Measurements from ENCODE around the gene C11orf86. TPM values are rescaled to one million over a fixed set of nuclear protein-coding genes. Genes with fewer than 3 reads are reported as not detected.
"Not testable (repeated sequence)": the region's sequence is repeated elsewhere in the genome, so short reads cannot be mapped to it uniquely, and the experiment has no call there.

Gene C11orf86
- total and polyA plus RNA-seq, 3 experiments from 2014 or later, result not detected

DNA sequence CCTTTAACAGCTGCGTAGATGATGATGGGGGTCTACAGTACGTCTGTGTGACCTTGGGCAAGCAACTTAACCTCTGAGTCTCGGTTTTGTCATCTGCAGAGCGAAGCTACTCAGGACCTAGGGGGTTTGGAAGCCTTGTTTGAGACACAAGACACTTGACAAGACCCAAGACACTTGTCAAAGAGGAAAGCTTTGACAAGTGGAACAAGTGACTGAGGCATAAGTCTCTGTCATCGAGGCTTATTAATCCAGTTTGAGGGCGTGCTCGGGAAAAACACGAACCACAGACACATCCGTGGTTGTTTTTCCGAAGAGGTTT is 16.2 kb upstream of the C11orf86 start:
- peak overlapping the region; percentile 81 to 97 (median 90) for H3K4me3 Mint-ChIP-seq
- CTCF ChIA-PET, result interaction anchor here (0.8 kb wide), 1 partner anchor 12 kb away, joined by 3 read pairs; no protein-coding TSS in a partner anchor
- Histone ChIP-seq H3K4me1 (ENCODE audit: insufficient read depth, low read length) (peaks cover 14% of the 10 kb centered on the region), H3K27ac (ENCODE audit: low read depth, low read length) (no peak overlapping the region), H3K9me3 (ENCODE audit: low read length) (no peaks in the 10 kb centered on the region), H3K27me3 (ENCODE audit: insufficient read depth, low read length, poor library complexity, severe bottlenecking) (no peaks in the 10 kb centered on the region), H3K4me3 (ENCODE audit: low read length) (peak overlapping the region; percentile 40), H3K36me3 (ENCODE audit: insufficient read depth, low read length) (no peaks in the 10 kb centered on the region)
- H3K4me1 Mint-ChIP-seq, result peaks cover 17 to 24% (median 21%) of the 10 kb centered on the region in 3 donors
- no peaks in the 10 kb centered on the region for H3K9me3 Mint-ChIP-seq
- POLR2A ChIA-PET, result interaction anchor here (0.6 to 1.6 kb wide), 3 partner anchors 9 to 670 kb away, joined by 3 read pairs; partner anchors contain the start of gene YIF1A
- DNase-seq, result peak in 1 of 5 donors; percentile 37
- peaks cover 0 to 1% of the 10 kb centered on the region in 2 donors for H3K27me3 Mint-ChIP-seq
- H3K27ac Mint-ChIP-seq, result peak overlapping the region; percentile 54 to 93 (median 86)
- H3K36me3 Mint-ChIP-seq, result peaks cover 0 to 2% (median 0%) of the 10 kb centered on the region in 3 donors

DNA sequence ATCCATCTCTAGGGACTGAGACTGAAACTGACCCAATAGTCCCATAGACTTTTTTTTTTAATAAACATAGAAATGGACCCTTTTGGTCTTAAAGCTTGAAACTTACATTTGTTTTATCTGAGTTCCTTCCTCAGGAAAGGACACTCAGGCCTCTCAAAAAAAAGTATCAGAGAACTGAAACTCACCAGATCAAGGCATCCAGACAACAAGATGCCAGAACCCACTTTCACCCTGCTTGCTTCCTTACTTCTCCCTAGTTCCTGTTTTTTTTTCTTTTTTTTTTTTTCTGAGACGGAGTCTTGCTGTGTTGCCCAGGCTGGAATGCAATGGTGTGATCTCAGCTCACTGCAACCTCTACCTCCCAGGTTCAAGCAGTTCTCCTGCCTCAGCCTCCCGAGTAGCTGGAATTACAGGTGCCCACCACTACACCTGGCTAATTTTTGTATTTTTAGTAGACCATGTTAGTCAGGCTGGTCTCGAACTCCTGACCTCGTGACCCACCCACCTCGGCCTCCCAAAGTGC is 13.4 kb upstream of the C11orf86 start:
- peaks cover 1 to 14% of the 10 kb centered on the region in 2 donors for H3K27me3 Mint-ChIP-seq
- H3K4me3 Mint-ChIP-seq; DNase-seq; H3K36me3 ChIP-seq (ENCODE audit: insufficient read depth, low read length); H3K27ac Mint-ChIP-seq; H3K9me3 ChIP-seq (ENCODE audit: low read length); CTCF ChIA-PET; POLR2A ChIA-PET; H3K27me3 ChIP-seq (ENCODE audit: insufficient read depth, low read length, poor library complexity, severe bottlenecking); H3K9me3 Mint-ChIP-seq; H3K4me3 ChIP-seq (ENCODE audit: low read length); H3K36me3 Mint-ChIP-seq; H3K27ac ChIP-seq (ENCODE audit: low read depth, low read length): not testable (repeated sequence)
- peaks cover 16 to 22% (median 20%) of the 10 kb centered on the region in 3 donors for H3K4me1 Mint-ChIP-seq
- H3K4me1 ChIP-seq (ENCODE audit: insufficient read depth, low read length), result peaks cover 14% of the 10 kb centered on the region

DNA sequence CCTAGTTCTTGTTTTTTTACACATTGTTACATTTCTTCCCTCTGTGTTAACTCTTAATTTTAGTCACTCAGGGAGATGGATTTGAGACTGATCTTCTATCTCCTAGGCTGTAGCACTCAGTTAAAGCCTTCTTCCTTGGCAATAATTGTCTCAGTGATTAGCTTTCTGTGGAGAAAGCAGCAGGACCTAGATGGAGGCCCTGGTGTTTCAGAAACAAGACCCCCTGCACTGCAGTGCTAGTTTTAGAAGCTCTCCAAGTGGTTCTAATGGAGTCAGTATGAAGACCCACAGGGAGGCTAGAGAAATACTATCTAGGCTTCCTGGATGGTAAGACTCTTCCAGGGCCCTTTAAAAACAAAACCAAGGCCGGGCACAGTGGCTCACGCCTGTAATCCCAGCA is 12.9 kb upstream of the C11orf86 start:
- H3K4me3 Mint-ChIP-seq, result no peak overlapping the region
- peaks cover 1 to 14% of the 10 kb centered on the region in 2 donors for H3K27me3 Mint-ChIP-seq
- no peaks in the 10 kb centered on the region for H3K27me3 ChIP-seq (ENCODE audit: insufficient read depth, low read length, poor library complexity, severe bottlenecking)
- H3K36me3 ChIP-seq (ENCODE audit: insufficient read depth, low read length), result no peaks in the 10 kb centered on the region
- no peaks in the 10 kb centered on the region for H3K9me3 ChIP-seq (ENCODE audit: low read length)
- H3K4me1 ChIP-seq (ENCODE audit: insufficient read depth, low read length), result peaks cover 14% of the 10 kb centered on the region
- no peak overlapping the region for H3K27ac ChIP-seq (ENCODE audit: low read depth, low read length)
- H3K27ac Mint-ChIP-seq, result no peak overlapping the region
- H3K4me1 Mint-ChIP-seq, result peaks cover 14 to 18% (median 16%) of the 10 kb centered on the region in 3 donors
- CTCF ChIA-PET, result no interaction called here
- H3K4me3 ChIP-seq (ENCODE audit: low read length), result no peak overlapping the region
- POLR2A ChIA-PET, result no interaction called here
- peaks cover 0 to 2% (median 0%) of the 10 kb centered on the region in 3 donors for H3K36me3 Mint-ChIP-seq
- H3K9me3 Mint-ChIP-seq, result no peaks in the 10 kb centered on the region
- DNase-seq, result no peak

DNA sequence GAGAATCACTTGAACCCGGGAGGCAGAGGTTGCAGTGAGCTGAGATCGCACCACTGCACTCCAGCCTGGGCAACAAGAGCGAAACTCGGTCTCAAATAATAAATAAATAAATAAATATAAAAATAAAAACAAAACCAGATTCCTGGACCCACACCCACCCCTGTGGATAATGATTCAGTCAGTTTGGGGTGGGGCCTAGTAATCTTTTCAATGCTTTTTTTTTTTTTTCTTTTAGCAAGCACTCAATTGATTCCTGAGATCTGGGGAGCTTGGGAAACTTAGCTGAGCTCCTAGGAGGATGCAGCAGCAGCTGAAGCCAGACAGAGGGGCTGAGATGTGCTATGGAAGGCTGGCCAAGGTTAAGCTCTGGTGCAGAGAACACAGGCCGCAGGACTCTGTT is 12.3 kb upstream of the C11orf86 start:
- Histone ChIP-seq H3K27ac (ENCODE audit: low read depth, low read length) (no peak overlapping the region), H3K9me3 (ENCODE audit: low read length) (no peaks in the 10 kb centered on the region), H3K4me3 (ENCODE audit: low read length) (no peak overlapping the region), H3K36me3 (ENCODE audit: insufficient read depth, low read length) (no peaks in the 10 kb centered on the region), H3K4me1 (ENCODE audit: insufficient read depth, low read length) (peaks cover 9% of the 10 kb centered on the region), H3K27me3 (ENCODE audit: insufficient read depth, low read length, poor library complexity, severe bottlenecking) (no peaks in the 10 kb centered on the region)
- ChIA-PET POLR2A (no interaction called here), CTCF (no interaction called here)
- Mint-ChIP-seq H3K4me1 (peaks cover 11 to 14% (median 13%) of the 10 kb centered on the region in 3 donors), H3K27ac (no peak overlapping the region), H3K27me3 (peaks cover 3 to 18% of the 10 kb centered on the region in 2 donors), H3K4me3 (no peak overlapping the region), H3K36me3 (peaks cover 0 to 2% (median 0%) of the 10 kb centered on the region in 3 donors), H3K9me3 (no peaks in the 10 kb centered on the region)
- DNase-seq, result no peak

DNA sequence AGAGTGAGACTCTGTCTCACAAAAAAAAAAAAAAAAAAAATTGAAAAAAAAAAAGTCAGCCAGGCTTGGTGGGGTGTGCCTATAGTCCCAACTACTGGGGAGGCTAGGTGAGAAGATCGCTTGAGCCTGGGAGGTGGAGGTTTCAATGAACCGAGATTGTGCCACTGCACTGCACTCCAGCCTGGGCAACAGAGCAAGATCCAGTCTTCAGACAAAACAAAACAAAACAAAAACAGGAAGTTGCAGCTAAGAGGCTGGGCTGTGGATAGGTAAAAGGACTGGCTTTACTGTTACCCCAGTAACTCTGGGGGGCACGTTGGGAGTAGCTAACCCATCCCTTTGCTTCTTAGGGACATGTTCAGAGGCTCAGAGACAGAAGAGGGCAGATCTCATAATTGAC is 10.6 kb upstream of the C11orf86 start:
- ChIA-PET CTCF (no interaction called here), POLR2A (no interaction called here)
- DNase-seq, result no peak

DNA sequence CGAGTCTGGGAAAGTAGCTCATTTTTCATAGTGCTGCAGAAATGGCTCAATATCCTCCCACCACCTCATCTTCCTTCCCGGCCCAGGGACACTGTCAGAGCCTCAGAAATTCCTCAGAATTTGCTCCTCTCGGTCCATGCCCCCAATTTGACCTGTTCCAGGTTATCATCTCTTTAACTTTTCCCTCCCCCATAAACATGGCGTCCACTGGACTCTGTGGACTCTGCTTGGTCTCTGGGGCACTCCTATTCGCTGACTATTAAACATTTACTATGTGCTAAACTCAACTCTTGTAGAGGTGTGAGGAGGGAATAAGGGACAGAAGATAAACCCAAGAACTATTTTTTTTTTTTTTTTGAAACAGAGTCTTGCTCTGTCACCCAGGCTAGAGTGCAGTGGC is 8.8 kb upstream of the C11orf86 start:
- Histone ChIP-seq H3K27me3 (ENCODE audit: insufficient read depth, low read length, poor library complexity, severe bottlenecking) (no peaks in the 10 kb centered on the region), H3K27ac (ENCODE audit: low read depth, low read length) (no peak overlapping the region), H3K9me3 (ENCODE audit: low read length) (no peaks in the 10 kb centered on the region), H3K4me1 (ENCODE audit: insufficient read depth, low read length) (no peaks in the 10 kb centered on the region), H3K36me3 (ENCODE audit: insufficient read depth, low read length) (no peaks in the 10 kb centered on the region), H3K4me3 (ENCODE audit: low read length) (no peak overlapping the region)
- no peak overlapping the region for H3K27ac Mint-ChIP-seq
- peaks cover 0 to 3% (median 0%) of the 10 kb centered on the region in 5 donors for H3K9me3 Mint-ChIP-seq
- no peak overlapping the region for H3K4me3 Mint-ChIP-seq
- no peaks in the 10 kb centered on the region for H3K36me3 Mint-ChIP-seq
- ChIA-PET CTCF (no interaction called here), POLR2A (interaction anchor here (0.6 kb wide), 1 partner anchor 134 kb away, joined by 14 read pairs; no protein-coding TSS in a partner anchor)
- no peak for DNase-seq
- H3K4me1 Mint-ChIP-seq, result no peaks in the 10 kb centered on the region
- H3K27me3 Mint-ChIP-seq, result peaks cover 7 to 31% of the 10 kb centered on the region in 2 donors

More for the DNA sequence above, 10.6 kb upstream of the C11orf86 start:
- no peaks in the 10 kb centered on the region for H3K27me3 ChIP-seq (ENCODE audit: insufficient read depth, low read length, poor library complexity, severe bottlenecking)
- Mint-ChIP-seq H3K4me3 (no peak overlapping the region), H3K36me3 (no peaks in the 10 kb centered on the region), H3K9me3 (no peaks in the 10 kb centered on the region), H3K27ac (peak overlapping the region in 1 of 8 donors; percentile 7), H3K4me1 (no peaks in the 10 kb centered on the region), H3K27me3 (peaks cover 5 to 21% of the 10 kb centered on the region in 2 donors)
- no peak overlapping the region for H3K27ac ChIP-seq (ENCODE audit: low read depth, low read length)
- H3K4me1 ChIP-seq (ENCODE audit: insufficient read depth, low read length), result no peaks in the 10 kb centered on the region
- H3K4me3 ChIP-seq (ENCODE audit: low read length), result no peak overlapping the region
- no peaks in the 10 kb centered on the region for H3K36me3 ChIP-seq (ENCODE audit: insufficient read depth, low read length)
- H3K9me3 ChIP-seq (ENCODE audit: low read length), result no peaks in the 10 kb centered on the region

DNA sequence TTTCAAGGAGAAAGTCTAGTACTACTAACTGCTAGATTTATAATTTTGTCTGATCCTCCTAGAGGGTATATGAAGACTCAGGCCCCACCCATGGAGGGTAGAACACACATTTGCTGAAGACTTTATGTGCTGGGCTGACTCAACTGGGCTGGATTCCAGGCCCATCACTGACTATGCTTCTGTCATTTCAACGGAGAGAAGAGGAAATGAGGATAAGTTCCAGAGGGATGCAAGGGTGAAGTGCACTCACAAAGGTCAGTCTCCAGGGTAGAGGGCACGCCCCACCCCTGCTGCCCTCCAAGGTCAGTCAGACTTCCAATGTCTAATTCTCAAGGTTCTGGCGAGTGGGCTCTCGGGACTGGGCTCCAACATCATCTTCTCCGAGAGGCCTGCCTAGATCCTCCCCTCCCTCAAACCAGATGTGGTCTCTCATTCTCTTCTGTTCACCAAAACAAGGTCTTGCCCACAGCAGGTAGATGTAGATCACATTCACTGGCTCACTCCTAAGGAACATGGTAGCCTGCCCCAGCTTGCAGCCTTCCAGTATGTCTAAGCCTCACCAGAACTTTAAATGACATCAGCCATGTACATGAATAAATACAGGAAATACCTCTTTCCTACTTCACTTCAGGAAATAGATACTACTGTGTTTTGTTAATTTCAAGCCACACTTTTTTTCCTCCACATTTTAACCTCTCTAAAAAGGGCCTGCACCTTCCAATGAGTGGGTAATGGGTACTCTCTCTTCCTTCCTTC is 7.3 kb upstream of the C11orf86 start:
- CTCF ChIA-PET, result no interaction called here
- peaks cover 0 to 3% (median 0%) of the 10 kb centered on the region in 5 donors for H3K9me3 Mint-ChIP-seq
- H3K27ac Mint-ChIP-seq, result no peak overlapping the region
- H3K36me3 ChIP-seq (ENCODE audit: insufficient read depth, low read length), result no peaks in the 10 kb centered on the region
- peaks cover 7 to 35% of the 10 kb centered on the region in 2 donors for H3K27me3 Mint-ChIP-seq
- H3K4me3 Mint-ChIP-seq, result no peak overlapping the region
- H3K4me1 Mint-ChIP-seq, result no peaks in the 10 kb centered on the region
- H3K27me3 ChIP-seq (ENCODE audit: insufficient read depth, low read length, poor library complexity, severe bottlenecking), result no peaks in the 10 kb centered on the region
- no peaks in the 10 kb centered on the region for H3K4me1 ChIP-seq (ENCODE audit: insufficient read depth, low read length)
- POLR2A ChIA-PET, result no interaction called here
- no peak overlapping the region for H3K4me3 ChIP-seq (ENCODE audit: low read length)
- no peak for DNase-seq
- H3K9me3 ChIP-seq (ENCODE audit: low read length), result no peaks in the 10 kb centered on the region
- H3K27ac ChIP-seq (ENCODE audit: low read depth, low read length), result no peak overlapping the region
- no peaks in the 10 kb centered on the region for H3K36me3 Mint-ChIP-seq

DNA sequence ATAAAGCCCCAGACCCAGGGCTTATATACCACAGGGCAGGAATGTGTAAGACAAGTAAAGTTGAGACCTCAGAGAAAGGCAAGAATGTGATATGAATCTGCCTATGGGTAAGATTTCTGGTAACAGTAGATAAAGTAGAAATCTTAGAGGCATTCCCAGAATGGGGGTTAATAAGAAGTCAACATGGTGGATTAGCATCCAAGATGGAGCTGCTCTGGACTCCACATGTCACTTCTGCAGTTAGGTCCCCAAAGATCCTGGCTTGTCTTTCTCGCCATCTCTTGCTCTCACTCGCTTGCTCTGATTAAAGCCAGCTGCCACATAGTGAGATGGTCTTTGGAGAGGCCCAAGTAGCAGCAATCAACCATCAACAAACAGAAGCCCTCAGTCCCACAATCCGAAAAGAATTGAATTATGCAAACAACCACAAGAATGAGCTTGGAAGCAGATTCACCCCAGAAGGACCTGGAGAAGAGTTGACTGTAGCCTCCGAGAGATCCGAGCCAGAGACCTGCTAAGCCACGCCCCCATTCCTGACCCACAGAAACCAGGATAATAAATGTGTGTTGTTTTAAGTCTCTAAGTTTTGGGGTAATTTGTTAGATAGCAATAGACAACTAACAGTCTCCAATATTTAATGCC is 5.4 kb upstream of the C11orf86 start:
- H3K27ac Mint-ChIP-seq, result no peak overlapping the region
- DNase-seq, result no peak
- POLR2A ChIA-PET, result no interaction called here

More for the DNA sequence above, 5.4 kb upstream of the C11orf86 start:
- Histone ChIP-seq H3K4me3 (ENCODE audit: low read length) (no peak overlapping the region), H3K36me3 (ENCODE audit: insufficient read depth, low read length) (no peaks in the 10 kb centered on the region), H3K27ac (ENCODE audit: low read depth, low read length) (no peak overlapping the region), H3K4me1 (ENCODE audit: insufficient read depth, low read length) (no peaks in the 10 kb centered on the region), H3K27me3 (ENCODE audit: insufficient read depth, low read length, poor library complexity, severe bottlenecking) (no peaks in the 10 kb centered on the region), H3K9me3 (ENCODE audit: low read length) (no peaks in the 10 kb centered on the region)
- peaks cover 0 to 3% (median 0%) of the 10 kb centered on the region in 5 donors for H3K9me3 Mint-ChIP-seq
- H3K27me3 Mint-ChIP-seq, result peaks cover 10 to 36% of the 10 kb centered on the region in 2 donors
- H3K4me3 Mint-ChIP-seq, result no peak overlapping the region
- H3K36me3 Mint-ChIP-seq, result no peaks in the 10 kb centered on the region
- H3K4me1 Mint-ChIP-seq, result no peaks in the 10 kb centered on the region
- CTCF ChIA-PET, result no interaction called here

All from CD8-positive, alpha-beta memory T cell (primary cell).